NCI-H1092 treated with DMSO at 0.1 percent for 48 hours (cell line): ENCODE measurements around the gene SAMM50.

Source experiments
- DNase-seq: peaks from one replicate; lab custom pipeline; 2025; lab: John Stamatoyannopoulos, UW

SAMM50 gene

GRCh38 chr22:43945632-43946383 is 9.4 kb upstream of the SAMM50 start:
- no peak for DNase-seq

- no peak for DNase-seq
Measured at GRCh38 chr22:43946384-43946667, 8.9 kb upstream of the SAMM50 start.

GRCh38 chr22:43948836-43949406 is 6.3 kb upstream of the SAMM50 start:
- no peak for DNase-seq

GRCh38 chr22:43951391-43951790 is 3.9 kb upstream of the SAMM50 start:
- no peak for DNase-seq

GRCh38 chr22:43951966-43952365 is 3.3 kb upstream of the SAMM50 start:
- DNase-seq, result no peak

GRCh38 chr22:43953988-43954785 is 1.1 kb upstream of the SAMM50 start:
- DNase-seq, result no peak

- no peak for DNase-seq
Measured at GRCh38 chr22:43955883-43956782, 891 bp downstream of the SAMM50 start.

GRCh38 chr22:43956805-43957463 is 1.7 kb downstream of the SAMM50 start:
- DNase-seq, result no peak

- DNase-seq, result no peak
Measured at GRCh38 chr22:43957871-43958270, 2.6 kb downstream of the SAMM50 start.

GRCh38 chr22:43964314-43964857 is 9.1 kb downstream of the SAMM50 start:
- no peak for DNase-seq

- no peak for DNase-seq
Measured at GRCh38 chr22:43967069-43967468, 11.8 kb downstream of the SAMM50 start.

- DNase-seq, result no peak
Measured at GRCh38 chr22:43968614-43969013, 13.4 kb downstream of the SAMM50 start.

GRCh38 chr22:43969021-43969878 is 14.0 kb downstream of the SAMM50 start:
- DNase-seq, result no peak

- DNase-seq, result no peak
Measured at GRCh38 chr22:43969989-43970755, 14.9 kb downstream of the SAMM50 start.

GRCh38 chr22:43971112-43971511 is 15.9 kb downstream of the SAMM50 start:
- DNase-seq, result no peak

- no peak for DNase-seq
Measured at GRCh38 chr22:43972931-43973462, 17.8 kb downstream of the SAMM50 start.

GRCh38 chr22:43974028-43974545 is 18.8 kb downstream of the SAMM50 start:
- DNase-seq, result no peak

- no peak for DNase-seq
Measured at GRCh38 chr22:43975041-43975440, 19.8 kb downstream of the SAMM50 start.
